Activated effector memory CD4-positive, alpha-beta T cell treated with anti-CD3 and anti-CD28 coated beads, Interleukin-2, amount 50 U/mL, for 16 hours (primary cell): ENCODE results near the gene ANTKMT.

Source experiments
- DNase-seq: peaks from one replicate; pipeline ENCODE4 v3.0.0-alpha.2; 2020

ANTKMT gene

DNA sequence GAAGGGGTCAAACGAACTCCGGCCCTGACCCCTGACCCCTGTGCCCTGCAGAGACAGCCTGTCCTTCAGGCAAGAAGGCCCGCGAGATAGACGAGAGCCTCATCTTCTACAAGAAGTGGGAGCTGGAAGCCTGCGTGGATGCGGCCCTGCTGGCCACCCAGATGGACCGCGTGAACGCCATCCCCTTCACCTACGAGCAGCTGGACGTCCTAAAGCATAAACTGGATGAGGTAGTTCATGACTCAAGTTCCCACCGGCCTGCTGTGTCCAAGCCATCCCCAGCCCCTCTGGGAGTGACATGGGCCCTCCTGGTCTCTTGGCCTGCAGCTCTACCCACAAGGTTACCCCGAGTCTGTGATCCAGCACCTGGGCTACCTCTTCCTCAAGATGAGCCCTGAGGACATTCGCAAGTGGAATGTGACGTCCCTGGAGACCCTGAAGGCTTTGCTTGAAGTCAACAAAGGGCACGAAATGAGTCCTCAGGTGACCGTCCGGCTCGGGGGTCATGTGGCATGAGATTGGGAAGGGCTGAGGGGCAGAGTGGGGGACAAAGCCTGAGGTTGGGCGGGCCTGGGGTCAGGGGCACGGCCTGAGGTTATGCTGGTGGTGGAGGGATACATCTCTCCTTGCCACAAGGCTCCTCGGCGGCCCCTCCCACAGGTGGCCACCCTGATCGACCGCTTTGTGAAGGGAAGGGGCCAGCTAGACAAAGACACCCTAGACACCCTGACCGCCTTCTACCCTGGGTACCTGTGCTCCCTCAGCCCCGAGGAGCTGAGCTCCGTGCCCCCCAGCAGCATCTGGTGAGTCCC lies 45.3 kb downstream of the ANTKMT start:
- no peak for DNase-seq

DNA sequence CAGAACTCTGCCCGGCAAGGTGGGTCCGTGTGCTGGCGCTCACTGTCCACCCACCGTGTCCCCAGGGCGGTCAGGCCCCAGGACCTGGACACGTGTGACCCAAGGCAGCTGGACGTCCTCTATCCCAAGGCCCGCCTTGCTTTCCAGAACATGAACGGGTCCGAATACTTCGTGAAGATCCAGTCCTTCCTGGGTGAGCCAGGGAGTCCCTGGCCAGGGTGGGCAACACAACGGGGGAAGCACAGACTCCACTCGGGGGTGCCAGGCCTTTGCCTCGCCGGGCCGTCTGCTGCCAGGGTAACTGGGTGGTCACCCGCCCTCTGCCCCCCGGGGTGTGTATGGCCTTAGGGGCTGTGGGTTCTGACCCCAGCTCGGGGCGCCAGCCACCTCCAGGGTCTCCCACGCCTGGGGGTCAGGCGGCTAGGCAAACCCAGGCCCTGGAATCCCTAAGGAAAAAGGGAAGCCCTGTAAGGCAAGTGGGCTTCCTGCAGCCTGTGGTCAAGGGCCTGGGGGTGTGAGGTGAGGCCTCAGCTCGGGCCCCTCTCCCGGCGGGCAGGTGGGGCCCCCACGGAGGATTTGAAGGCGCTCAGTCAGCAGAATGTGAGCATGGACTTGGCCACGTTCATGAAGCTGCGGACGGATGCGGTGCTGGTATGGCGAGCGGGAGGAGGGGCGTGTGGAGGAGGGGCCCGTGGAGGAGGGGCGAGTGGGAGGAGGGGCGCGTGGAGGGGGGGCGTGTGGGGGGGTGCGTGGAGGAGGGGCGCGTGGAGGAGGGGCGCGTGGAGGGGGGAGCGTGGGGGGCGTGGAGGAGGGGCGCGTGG lies 46.1 kb downstream of the ANTKMT start:
- no peak for DNase-seq

GRCh38 chr16:767743-768235 lies 46.8 kb downstream of the ANTKMT start:
- DNase-seq = no peak

- DNase-seq = no peak
Observed at GRCh38 chr16:768428-768827, 47.5 kb downstream of the ANTKMT start.

DNA sequence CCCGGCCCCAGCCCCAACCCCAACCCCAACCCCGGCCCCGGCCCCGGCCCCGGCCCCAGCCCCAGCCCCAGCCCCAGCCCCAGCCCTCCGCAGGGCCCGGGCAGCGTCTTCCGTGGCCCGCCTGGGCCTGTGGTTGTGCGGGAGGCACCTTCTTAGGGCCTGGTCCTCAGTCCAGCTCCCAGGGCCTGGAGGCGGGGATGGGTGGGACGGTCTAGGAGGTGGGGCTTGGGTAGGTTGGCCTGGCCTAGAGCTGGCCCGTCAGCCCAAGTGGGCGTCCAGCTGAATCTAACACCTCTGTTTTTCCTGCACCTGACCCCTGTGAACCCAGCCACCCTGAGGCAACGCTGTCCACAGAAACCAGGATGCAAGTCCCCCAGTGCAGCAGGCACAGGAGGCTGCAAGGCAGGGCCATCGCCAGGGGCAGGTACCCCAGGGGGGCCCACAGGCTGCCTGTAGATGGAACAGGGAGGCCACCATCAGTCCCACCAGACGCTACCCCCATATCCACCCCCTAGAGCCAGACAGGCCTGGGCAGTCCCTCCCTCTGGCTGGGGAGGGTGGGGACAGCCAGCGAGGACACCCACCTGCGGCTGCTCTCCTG lies 48.3 kb downstream of the ANTKMT start:
- DNase-seq = no peak

GRCh38 chr16:769934-770333 lies 49.0 kb downstream of the ANTKMT start:
- no peak for DNase-seq

DNA sequence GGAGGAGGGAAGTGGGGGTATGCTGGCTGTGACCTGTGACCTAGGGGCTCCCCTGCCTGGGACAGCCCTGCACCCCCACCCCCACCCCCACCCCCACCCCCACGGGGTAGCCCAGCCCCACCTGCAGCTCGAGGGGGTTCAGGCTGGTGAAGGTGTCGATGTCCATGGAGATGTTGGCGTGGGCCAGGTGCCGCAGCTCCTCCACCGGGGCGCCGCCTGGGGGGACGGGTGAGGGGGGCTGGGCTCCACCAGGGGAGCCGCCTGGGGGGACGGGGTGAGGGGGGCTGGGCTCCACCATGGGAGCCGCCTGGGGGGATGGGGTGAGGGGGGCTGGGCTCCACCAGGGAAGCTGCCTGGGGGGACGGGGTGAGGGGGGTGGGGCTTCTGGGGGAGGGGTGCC lies 49.5 kb downstream of the ANTKMT start:
- no peak for DNase-seq
